RPMI8226 (cell line): ENCODE data around the gene CCDC120.

Experiments
- DNase-seq: peaks from one replicate; pipeline ENCODE4 v3.0.0-alpha.2; 2015

Gene CCDC120

GRCh38 chrX:49058794-49059193 lies at the start of gene CCDC120:
Gene CCDC120 (plus strand): TSS chrX:49058999. CDS start chrX:49062042, 3,043 bp downstream.
- peak; percentile 26 for DNase-seq

GRCh38 chrX:49019050-49019449 lies 39.7 kb upstream of the CCDC120 start:
- no peak for DNase-seq

- DNase-seq = no peak
Observed at GRCh38 chrX:49019599-49020249, 39.1 kb upstream of the CCDC120 start.

GRCh38 chrX:49029876-49030275 lies 28.9 kb upstream of the CCDC120 start:
- no peak for DNase-seq

- no peak for DNase-seq
Observed at GRCh38 chrX:49030283-49030682, 28.5 kb upstream of the CCDC120 start.

GRCh38 chrX:49037883-49038475 lies 20.8 kb upstream of the CCDC120 start:
- DNase-seq = no peak

GRCh38 chrX:49039598-49040375 lies 19.0 kb upstream of the CCDC120 start:
- DNase-seq = peak; percentile 88

GRCh38 chrX:49040376-49040955 lies 18.3 kb upstream of the CCDC120 start:
- DNase-seq = no peak

GRCh38 chrX:49041744-49042580 lies 16.8 kb upstream of the CCDC120 start:
- DNase-seq = peak; percentile 23

GRCh38 chrX:49042581-49043219 lies 16.1 kb upstream of the CCDC120 start:
- DNase-seq = peak; percentile 10

- peak; percentile 98 for DNase-seq
Observed at GRCh38 chrX:49043220-49043986, 15.4 kb upstream of the CCDC120 start, which contains the start of gene TFE3. Gene TFE3 (minus strand): TSS chrX:49043357. CDS start chrX:49043226, 131 bp downstream.

GRCh38 chrX:49043987-49044281 lies 14.9 kb upstream of the CCDC120 start:
- no peak for DNase-seq

GRCh38 chrX:49053223-49054072 lies 5.4 kb upstream of the CCDC120 start:
- peak; percentile 48 for DNase-seq

- DNase-seq = no peak
Observed at GRCh38 chrX:49054073-49054762, 4.6 kb upstream of the CCDC120 start.

GRCh38 chrX:49059201-49059600 lies 402 bp downstream of the CCDC120 start:
- DNase-seq = no peak

GRCh38 chrX:49059681-49060085 lies 884 bp downstream of the CCDC120 start:
- no peak for DNase-seq

GRCh38 chrX:49060914-49061313 lies 2.1 kb downstream of the CCDC120 start:
- no peak for DNase-seq

GRCh38 chrX:49061490-49061889 lies 2.7 kb downstream of the CCDC120 start:
- DNase-seq = no peak

GRCh38 chrX:49061916-49062315 lies 3.1 kb downstream of the CCDC120 start:
- no peak for DNase-seq

- no peak for DNase-seq
Observed at GRCh38 chrX:49063715-49064114, 4.9 kb downstream of the CCDC120 start.
